Endometrium (tissue), 2 donors: ENCODE data around the gene HIVEP3.

Experiments used
- FAIRE-seq: peaks from 2 replicates; lab custom pipeline; 2012; peaks lifted over from hg19 to GRCh38; lab: Jason Lieb, UNC
- donor health status: control.
- donor health status: control.

Gene HIVEP3

DNA sequence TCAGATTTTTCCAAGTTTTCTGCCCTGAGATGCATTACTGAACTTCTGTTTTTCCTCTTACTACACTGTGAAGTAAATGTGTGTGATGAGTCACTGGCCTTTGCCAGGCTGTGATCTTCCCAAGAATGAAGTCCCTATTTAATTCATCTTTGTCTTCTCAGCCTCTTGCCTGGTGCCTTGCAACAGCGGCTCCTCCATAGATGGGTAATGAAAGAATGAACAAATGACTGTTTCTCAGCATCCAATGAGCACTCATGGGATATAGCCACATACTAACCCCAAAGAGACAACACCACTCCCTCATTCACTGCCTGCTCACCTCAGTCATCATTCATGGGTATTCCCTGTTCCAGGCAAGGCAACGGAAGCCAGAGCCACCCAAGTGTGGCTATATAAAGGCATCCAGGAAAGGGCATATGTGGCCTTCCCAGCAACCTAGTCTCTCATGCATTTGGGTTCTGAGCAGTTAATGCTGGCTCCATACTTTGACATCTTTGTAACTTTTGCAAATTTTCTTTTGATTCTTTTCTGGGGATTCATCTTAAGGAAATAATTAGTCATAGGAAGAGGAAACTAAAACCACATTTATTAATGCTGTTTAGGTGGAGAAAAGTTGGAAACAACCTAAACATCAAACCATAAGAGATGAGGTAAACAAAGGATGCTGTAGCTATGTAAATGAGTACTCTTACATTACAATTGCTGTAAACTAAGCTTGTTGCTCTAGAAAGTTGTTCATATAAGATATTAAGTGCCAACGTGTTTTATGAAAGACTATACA, 71.9 kb downstream of the HIVEP3 start:
- no peak for FAIRE-seq

DNA sequence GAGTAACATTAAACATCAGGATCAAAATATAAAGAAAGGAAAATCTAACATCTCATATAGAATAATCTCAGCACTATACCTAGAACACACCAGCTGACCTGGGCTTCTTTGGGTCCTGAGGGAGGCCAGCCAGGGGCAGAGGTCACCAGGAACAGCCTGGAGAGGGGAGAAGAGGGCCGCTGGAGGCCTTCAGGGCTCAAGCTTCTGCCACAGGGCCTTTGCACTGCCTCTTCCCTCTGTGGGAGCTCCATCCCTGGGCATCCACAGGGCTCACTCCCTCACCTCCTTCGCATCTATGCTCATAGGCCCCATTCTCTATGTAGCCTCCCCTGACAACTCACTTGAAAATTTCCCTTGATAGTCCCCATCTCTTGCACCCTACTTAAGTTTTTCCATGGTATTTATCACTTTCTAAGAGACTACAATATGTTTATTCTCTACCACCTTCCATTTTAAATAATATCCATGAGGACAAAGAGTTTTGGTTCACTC, 73.9 kb downstream of the HIVEP3 start:
- no peak for FAIRE-seq

DNA sequence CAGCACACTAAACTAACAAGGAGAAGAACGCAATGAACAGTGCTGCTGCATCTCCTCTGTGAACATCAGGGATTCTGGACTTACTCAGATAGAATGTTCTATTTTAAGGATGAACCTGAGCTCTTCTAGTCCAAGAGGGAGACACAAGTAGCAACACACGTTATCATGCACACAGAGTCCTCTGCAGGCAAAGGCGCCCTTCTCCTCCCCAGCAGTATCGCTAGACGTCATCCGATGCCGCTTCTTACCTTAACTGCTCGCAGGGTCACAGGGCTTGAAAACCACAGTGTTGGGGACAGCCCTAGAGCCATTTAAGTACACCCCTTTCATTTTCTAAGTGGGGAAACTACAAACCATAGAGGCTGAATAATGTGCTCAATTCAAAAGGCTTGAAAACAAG, 74.5 kb downstream of the HIVEP3 start:
- FAIRE-seq, result no peak

DNA sequence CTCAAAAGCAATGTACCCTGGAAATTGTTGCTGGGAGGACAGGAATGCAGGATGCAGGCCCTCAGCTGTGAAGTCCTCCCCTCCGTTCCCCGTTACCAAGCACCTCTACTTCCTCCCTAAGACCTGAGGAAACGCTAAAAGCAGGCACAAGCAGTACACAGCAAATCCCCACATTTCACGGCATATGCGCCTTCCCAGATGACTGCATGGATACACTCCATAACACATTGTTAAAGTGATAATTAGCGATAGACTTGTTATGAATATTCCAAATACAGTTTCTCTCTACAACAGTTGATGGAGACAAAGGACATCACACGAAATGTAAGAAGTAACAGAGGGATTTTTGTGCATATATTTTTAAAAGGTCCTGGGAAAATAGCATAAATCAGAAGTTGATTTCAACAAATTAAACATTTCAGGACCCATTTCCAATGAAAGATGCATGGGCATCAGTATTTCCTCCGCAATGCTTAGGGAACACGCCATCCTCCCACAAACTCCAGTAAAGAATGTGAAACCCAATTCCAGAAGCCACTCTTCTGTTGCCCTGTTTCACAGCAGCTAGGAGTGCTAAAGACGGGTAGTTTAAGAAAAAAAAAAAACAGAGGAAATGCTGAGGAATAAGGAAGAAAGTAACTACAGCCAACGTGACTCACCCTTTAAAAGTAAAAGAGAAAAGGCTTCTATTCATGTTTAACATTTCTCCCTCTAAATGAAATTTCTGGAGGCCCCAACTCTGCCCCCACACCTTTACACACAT, 75.5 kb downstream of the HIVEP3 start:
- no peak for FAIRE-seq

DNA sequence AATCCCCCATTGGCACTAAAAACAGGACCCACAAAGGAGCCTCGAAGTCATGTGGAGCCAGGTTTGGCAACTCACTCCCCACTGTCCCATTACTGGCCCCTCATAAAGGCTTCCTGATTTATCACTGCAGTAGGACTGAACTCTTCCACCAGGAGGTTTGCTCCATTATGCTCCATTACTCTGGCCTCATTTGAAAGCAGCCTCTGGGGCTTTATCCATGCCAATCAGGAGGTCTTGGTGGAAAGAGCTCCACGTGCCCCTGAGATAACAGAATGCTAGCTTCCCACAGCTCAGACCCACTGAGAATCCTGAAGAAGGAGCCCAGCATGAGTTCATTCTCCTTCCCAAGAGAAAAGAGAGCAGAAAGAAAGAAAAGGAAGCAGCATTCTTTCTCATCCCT, 76.4 kb downstream of the HIVEP3 start:
- no peak for FAIRE-seq

DNA sequence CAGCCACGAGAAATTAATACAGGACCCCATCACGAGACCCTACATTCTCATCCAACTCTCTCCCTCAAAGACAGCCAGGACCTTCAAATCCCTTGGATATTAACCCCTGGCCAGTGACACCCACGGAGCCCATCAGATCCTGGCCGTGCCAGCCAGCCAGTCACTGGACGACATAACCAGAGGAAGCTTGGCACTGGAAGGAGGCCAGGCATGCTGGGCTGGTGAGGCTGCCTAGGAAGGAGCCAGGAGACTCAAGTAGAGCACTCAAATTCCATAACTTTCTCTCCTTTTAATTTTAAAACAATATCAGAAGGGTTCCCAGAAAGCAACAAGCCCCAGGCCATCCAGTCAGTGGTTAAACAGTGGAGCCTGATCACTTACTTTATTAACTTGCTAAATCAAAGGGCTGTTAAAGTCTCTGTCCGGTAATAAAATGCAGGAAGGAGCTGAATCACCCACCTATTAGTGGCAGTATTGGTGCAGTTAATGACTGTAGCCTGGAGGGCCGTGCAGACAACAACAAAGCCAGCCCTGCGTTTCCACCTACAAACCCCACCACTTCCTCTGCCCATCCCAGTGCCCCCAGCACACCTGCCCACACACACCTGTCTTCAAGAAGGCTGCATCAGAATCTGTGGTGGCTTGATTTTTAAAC, 78.0 kb downstream of the HIVEP3 start:
- no peak for FAIRE-seq

DNA sequence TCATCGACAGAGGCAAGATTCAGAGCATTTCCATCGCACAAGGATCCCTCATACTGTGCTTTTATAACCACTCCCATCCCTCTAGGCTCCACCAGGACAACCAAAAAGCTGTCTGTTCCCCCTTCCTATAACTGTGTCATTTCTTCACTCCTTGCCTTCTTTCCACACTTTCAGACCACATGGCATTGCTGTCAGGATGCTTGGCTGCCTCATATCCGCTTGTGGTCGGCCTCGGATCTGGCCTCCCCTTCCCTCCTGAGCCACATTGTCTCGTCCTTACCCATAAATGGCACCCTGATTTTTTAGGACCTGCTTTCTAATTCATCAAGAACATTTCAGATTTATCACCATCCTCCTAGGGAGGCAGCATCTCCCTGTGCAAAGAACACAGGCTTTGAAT, 80.5 kb downstream of the HIVEP3 start:
- no peak for FAIRE-seq

DNA sequence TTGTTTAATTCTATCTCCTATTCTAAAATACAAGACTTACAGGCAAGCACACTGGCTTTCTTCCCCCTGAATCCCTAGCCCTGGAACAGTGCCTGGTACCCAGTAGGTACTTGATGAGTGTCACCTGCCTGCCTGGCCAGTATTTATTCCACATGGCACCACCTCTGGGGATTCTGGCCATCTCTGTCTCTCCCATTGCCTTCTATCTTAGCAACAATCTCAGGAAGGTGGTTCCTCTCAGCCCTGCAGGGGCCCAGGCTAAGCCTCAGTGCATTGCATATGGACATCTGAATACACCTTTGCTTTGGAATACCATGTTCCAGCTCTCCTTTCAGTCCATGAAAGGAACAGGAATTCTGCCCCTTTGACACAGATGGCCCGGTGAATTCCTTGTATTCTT, 81.0 kb downstream of the HIVEP3 start:
- no peak for FAIRE-seq

DNA sequence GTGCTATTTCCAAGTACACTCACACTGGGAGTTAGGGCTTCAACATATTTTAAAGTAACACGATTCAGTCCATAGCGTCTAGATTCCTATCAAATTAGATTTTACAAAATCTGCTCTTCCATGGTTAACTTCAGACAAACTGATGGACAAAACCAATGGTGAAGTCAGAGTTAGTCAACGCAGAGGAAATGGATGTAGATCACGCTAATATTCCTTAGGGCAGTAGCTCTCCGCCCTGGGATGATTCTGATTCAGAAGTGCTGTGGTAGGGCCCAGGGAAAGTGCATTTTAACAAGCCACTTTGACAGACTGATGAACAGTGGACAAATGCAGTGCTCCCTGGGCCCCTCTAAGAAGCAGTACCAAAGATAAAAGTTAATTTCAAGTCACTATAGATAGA, 83.2 kb downstream of the HIVEP3 start:
- no peak for FAIRE-seq

DNA sequence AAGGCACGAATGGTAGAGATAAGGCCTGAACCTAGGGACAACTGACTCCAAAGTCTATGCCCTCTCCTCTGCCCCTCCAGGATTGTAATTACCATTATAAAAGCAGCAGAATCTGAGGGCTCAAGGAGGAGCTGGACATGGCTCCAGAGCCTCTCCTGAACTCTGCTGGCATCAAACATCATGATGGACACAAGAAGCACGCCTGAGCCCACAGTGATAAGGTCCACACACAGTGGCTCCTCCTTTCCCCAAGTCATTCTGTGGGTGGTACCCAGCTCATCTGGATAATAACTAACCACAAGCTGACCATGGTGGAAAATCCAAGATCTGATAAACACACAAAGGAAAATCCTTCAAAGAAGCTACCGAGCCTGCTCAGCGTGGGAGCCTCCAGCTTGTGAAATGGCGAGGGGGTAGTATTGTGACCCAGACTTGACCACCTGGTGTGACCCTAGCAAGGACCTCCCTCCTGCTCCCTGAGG, 85.2 kb downstream of the HIVEP3 start:
- FAIRE-seq, result no peak

DNA sequence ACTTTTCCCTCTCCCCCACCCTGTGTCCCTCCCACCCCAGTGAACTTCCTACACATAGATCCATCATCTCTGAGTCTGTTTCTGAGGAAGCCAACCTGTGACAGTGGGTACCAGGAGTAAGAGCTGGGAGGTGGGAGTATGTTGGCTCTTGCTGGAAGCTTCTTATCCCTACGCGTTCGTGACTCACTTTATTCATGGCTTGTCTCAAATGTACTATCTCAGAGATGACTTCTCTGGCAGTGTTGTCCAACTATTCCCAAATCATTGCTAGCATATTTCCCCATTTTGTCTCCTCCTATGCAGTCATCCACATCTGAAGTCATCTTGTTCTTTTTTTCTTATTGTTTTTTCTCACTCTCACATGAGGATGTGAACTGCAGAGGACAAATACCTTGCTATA, 88.0 kb downstream of the HIVEP3 start:
- FAIRE-seq, result no peak

DNA sequence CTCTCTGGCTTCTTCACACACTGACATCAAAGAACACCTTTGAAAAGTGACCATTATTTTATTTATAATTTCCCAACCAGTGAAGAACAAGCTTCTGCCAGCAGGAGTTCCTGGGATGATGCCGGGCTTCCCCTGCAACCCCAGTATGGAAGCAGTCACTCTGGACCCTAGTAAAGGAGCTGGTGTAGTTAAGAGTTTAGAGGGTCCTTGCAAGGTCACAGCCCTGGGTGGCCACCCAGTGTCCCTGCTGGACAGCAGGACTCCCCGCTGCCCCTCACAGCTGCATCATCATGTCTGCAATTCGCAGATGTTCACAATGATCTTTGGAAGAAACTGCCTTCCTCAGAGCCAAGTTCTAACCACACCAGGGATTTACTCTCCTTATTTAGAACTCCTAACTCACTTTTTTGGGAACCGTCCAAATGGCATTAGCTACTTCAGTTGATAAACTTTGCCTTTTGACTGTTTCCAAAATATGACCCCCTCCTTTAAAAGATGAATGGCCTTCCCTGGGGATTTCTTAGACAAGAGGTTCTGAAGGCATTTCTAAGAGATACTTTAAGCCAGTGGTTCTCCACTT, 90.6 kb downstream of the HIVEP3 start:
- FAIRE-seq, result no peak

DNA sequence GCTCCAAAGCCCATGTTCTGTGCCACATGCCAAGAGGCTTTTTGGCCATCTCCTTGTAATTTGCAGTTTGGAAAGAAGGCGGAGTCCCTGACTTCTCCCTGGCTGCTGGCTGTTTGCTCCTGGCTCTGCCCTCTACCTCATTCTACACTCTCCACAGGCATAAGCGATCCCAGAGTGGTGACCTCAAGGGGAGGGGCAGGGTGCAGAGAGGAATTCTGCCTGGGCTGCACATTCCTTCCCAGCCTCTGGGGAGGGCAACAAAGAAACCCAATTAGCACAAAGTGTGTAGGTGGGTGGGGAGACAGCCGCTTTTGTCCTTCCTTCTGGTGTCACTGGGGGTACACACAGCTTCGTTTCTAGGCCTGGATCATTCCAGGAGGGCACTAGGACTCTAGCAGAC, 95.3 kb downstream of the HIVEP3 start:
- FAIRE-seq, result no peak

DNA sequence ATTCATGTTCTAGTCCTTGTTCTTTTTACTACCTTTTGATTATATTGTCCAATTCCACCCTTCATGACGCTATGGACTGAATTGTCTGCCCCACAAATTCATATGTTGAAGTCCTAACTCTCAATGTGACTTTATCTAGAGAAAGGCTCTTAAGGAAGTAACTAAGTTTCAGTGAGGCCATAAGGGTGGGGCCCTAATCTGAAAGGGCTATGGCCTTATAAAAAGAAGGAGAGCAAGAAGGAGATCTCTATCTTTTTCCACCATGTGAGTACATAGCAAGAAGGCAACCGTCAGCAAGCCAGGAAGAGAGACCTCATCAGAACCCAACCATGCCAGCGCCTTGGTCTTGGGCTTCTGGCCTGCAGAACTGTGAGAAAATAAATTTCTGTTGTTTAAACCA, 95.9 kb downstream of the HIVEP3 start:
- no peak for FAIRE-seq

DNA sequence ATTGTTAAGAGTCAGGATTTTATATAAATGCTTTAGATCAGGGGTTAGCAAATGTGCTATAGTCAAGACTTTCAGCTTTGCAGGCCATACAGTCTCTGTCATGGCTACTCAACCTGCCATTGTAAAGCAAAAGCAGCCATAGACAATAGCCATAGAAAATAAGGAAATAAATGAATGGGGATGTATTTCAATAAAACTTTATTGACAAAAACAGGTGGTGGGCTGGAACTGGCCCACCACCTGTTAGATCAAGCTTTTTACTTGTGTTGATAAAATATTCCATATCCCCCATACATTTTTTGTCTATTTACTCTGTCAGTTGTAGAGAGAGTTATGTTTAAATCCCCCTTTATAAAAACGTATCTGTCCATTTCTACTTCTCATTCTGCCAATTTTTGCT, 98.9 kb downstream of the HIVEP3 start:
- no peak for FAIRE-seq

DNA sequence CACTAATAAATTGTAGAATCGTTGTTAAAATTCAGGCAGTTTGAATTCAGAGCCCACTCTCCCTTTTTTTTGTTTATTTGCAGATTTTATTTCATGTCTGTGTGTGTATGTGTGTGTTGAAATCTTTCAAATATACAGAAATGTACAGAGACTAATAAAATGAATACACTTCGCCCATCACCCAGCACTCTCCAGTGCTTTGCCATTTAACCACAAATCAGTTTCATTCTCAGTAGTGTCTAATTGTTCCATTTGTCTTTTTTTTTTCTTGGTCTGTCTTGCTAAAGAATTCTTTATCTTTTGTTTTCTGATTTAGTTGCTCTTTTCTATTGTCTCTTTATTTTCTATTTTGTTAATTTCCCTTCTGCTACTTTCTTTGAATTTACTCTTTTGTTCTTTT, 99.7 kb downstream of the HIVEP3 start:
- no peak for FAIRE-seq

DNA sequence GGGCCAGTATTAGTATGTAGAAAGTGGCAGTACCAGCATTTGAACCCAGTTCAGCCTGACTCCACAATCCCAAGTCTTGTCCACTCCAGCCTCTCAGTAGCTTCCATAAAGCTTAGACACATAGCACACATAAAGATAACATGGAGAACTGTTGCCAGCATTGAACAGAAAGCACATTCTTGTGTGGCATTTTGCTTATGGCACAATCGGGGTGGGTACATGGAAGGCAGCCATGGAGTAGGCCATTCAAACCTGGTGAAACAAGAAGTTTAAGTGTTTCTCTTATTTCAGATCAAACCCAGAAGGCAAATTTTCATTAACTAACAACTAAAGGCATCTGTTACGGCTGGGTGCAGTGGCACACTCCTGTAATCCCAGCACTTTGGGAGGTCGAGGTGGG, 102.7 kb downstream of the HIVEP3 start:
- no peak for FAIRE-seq

DNA sequence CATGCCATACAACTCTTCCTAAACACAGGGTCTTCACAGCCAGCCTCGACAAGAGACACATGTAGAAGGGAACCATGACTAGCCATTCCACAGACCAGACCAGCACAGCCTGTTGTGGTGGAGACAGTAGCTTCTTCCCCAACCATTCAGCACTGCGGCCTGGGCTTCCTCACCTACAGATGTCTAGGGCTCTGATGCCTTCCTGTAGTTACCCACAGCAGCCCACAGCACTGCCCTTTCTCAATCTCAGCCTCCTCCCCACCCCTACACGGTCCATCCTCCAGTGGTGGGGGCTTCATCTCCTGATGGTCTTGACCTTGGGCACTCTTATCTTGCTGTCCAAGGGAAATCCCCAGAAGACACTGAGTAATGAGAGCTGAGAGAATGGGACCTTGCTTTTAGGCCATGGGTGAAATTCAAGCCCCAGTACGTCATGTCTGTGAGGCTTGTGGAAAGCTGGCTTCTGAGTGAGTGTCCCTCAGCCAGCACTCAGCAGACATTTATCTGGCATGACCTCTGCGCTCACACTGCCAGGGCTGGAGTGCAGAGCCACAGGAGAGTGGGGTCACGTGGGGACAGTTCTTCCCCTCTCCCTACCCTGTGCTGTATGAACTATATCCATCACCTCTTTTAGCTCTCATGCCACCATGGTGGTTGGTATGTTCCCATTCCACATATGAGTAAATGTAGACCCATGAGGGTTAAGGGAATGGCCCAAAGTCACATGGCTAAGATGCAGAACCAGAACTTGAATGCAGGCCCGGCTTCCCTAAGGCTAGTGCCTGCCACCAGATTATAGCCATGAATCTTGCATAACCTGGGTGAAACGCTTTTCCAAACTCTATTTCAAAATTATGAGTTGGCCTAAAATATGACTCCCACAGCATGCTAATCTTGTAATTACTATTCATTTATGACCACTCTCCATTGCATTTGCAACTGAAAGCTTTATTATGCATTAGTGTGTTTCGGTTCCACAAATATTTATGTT, 104.7 kb downstream of the HIVEP3 start:
- FAIRE-seq, result no peak

DNA sequence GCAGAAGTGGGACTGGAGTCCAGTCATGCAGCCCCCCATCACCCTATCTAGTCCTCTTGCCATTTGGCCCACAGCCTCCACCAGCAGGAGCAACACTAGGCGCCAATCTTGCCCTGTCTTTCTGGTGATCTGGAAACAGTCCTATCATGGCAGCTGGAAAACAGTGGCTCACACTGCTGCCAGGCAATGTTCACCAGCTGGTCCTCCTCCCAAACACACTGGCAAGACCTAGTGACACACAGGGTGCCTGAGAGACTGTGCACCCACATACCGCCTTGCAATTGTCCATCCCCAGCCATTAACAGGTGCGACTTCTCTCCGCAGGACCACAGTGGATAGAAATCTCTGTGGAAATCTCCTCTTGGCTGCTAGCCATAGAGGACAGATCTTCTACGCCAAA, 105.5 kb downstream of the HIVEP3 start:
- no peak for FAIRE-seq

DNA sequence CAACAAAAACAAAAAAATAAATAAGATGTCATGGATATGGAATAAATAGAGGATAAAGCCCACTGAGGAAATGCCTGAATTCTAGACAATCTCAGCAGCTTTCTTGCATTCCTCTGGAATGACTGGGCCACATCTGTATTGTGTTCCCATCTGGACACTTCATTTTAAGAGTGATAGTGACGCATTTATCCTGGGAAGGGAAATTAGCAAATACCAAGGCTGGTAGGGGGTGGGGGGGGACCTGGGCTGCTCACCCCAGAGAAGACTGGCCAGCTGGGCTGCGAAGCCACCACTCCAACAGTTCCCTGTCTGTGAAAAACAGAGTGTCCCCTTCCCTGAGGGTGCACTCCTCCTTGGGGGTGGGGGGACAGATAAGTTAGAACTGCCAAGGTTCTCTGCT, 106.3 kb downstream of the HIVEP3 start:
- FAIRE-seq, result no peak

DNA sequence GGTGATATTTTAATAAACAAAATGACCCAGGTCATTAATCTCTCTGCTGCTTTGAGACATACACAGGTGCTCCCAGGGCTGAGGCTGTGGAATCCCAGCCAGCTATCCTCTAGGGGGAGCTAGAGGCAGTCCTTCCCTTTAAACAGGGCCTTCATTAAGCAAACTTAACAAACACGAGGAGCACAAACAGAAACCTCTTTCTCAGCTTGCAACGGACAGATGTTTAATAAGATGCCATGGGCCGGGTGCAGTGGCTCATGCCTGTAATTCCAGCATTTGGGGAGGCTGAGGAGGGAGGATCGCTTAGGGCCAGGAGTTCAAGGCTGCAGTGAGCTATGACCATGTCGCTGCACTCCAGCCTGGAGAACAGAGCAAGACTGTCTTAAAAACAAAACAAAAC, 106.7 kb downstream of the HIVEP3 start:
- no peak for FAIRE-seq
